GM21515 (cell line): ENCODE measurements around the gene CRISPLD2.

ENCODE experiments used
- ATAC-seq: cut with Tn5 transposase; IDR thresholded peaks from one replicate; pipeline ENCODE4 v1.9.1; 2021; ENCODE audit not compliant: unreplicated experiment

Gene CRISPLD2

GRCh38 chr16:84907051-84907450 lies 87.3 kb downstream of the CRISPLD2 start:
- ATAC-seq, result no peak

GRCh38 chr16:84907575-84907974 lies 87.8 kb downstream of the CRISPLD2 start:
- ATAC-seq, result no peak

GRCh38 chr16:84909476-84910085 lies 89.8 kb downstream of the CRISPLD2 start:
- no peak for ATAC-seq

- ATAC-seq, result no peak
These were observed 91.9 kb downstream of the CRISPLD2 start for GRCh38 chr16:84911486-84912216.

GRCh38 chr16:84913315-84913714 lies 93.5 kb downstream of the CRISPLD2 start:
- no peak for ATAC-seq

GRCh38 chr16:84914273-84914672 lies 94.5 kb downstream of the CRISPLD2 start:
- no peak for ATAC-seq

GRCh38 chr16:84916178-84916577 lies 96.4 kb downstream of the CRISPLD2 start:
- no peak for ATAC-seq

GRCh38 chr16:84916850-84917249 lies 97.1 kb downstream of the CRISPLD2 start:
- no peak for ATAC-seq

GRCh38 chr16:84917492-84917891 lies 97.7 kb downstream of the CRISPLD2 start:
- no peak for ATAC-seq

- ATAC-seq, result no peak
These were observed 98.5 kb downstream of the CRISPLD2 start for GRCh38 chr16:84918006-84918909.

GRCh38 chr16:84919269-84919668 lies 99.5 kb downstream of the CRISPLD2 start:
- ATAC-seq, result no peak

GRCh38 chr16:84919708-84920107 lies 99.9 kb downstream of the CRISPLD2 start:
- ATAC-seq, result no peak

- no peak for ATAC-seq
These were observed 100.5 kb downstream of the CRISPLD2 start for GRCh38 chr16:84920333-84920732.

GRCh38 chr16:84922351-84923120 lies 102.8 kb downstream of the CRISPLD2 start:
- no peak for ATAC-seq

- no peak for ATAC-seq
These were observed 104.7 kb downstream of the CRISPLD2 start for GRCh38 chr16:84924331-84925091.

- ATAC-seq, result no peak
These were observed 105.4 kb downstream of the CRISPLD2 start for GRCh38 chr16:84925092-84925772.

GRCh38 chr16:84925773-84926372 lies 106.1 kb downstream of the CRISPLD2 start:
- ATAC-seq, result no peak

- no peak for ATAC-seq
These were observed 106.7 kb downstream of the CRISPLD2 start for GRCh38 chr16:84926462-84926861.
